SJSA1 (cell line): ENCODE data around the gene XKR7. TPM values are rescaled to one million over a fixed set of nuclear protein-coding genes. Genes with fewer than 3 reads are reported as not detected.

Source experiments
- DNase-seq, 2 experiments: peaks; one replicate each; pipeline ENCODE4 v3.0.0-alpha.2; 2015 to 2020; ENCODE audit warnings: low spot score in 2 of 2, low read depth in 1 of 2
- H3K27ac ChIP-seq: fragments of 250-450 bp; sonication (Bioruptor Pico); 2 replicates; pipeline ENCODE4 v1.5.1; 2020; ENCODE audit warnings: mild to moderate bottlenecking, moderate library complexity
- H3K27me3 ChIP-seq: fragments of 250-450 bp; sonication (Bioruptor Pico); replicated peaks from 2 replicates; pipeline ENCODE4 v1.5.1; 2020; ENCODE audit warnings: mild to moderate bottlenecking, moderate library complexity
- H3K36me3 ChIP-seq: fragments of 250-450 bp; sonication (Bioruptor Pico); 2 replicates; pipeline ENCODE4 v1.5.1; 2020; ENCODE audit warnings: mild to moderate bottlenecking
- H3K4me1 ChIP-seq: fragments of 250-450 bp; sonication (Bioruptor Pico); replicated peaks from 2 replicates; pipeline ENCODE4 v1.6.1; 2021; ENCODE audit warnings: mild to moderate bottlenecking
- H3K4me3 ChIP-seq: fragments of 250-450 bp; sonication (Bioruptor Pico); 2 replicates; pipeline ENCODE4 v1.5.1; 2020; ENCODE audit warnings: mild to moderate bottlenecking
- H3K9me3 ChIP-seq: fragments of 250-450 bp; sonication (Bioruptor Pico); replicated peaks from 2 replicates; pipeline ENCODE4 v1.5.1; 2020; ENCODE audit warnings: mild to moderate bottlenecking
- total RNA-seq: library from RNA; depleted of rRNA; stranded (reverse); fragments of >200 nt; shearing (Covaris generic); gene quantifications from 2 replicates; pipeline ENCODE4 v1.2.3, GENCODE V29; 2014

XKR7 gene
- total RNA-seq, 1 experiment from 2014 or later: not detected

DNA sequence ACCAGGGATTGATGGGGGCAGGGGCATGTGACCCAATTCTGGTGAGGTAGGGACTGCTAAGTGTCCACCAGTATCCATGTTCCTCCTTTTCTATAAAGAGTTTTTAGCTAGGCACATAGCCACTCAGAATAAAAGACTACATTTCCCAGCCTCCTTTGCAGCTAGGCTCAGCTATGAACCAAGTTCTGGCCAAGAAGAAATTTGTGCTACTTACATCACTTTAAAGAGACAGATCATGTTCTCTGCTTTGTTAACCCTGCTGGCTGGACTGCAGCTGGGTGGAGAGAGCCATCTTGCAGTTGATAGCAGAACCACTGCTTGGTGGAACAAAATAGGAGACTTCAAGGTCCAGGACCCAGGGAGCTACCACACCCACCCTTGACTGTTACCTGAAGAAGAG lies 37.0 kb downstream of the XKR7 start:
- Histone ChIP-seq H3K36me3 (no peaks in the 10 kb centered on the region), H3K4me3 (no peak overlapping the region), H3K27ac (no peak overlapping the region), H3K4me1 (no peaks in the 10 kb centered on the region), H3K9me3 (no peaks in the 10 kb centered on the region), H3K27me3 (no peaks in the 10 kb centered on the region; the same call in none of the 2 replicates)
- DNase-seq: no peak

- Histone ChIP-seq H3K27ac (no peak overlapping the region), H3K4me1 (no peaks in the 10 kb centered on the region), H3K27me3 (no peaks in the 10 kb centered on the region; the same call in none of the 2 replicates), H3K36me3 (no peaks in the 10 kb centered on the region), H3K4me3 (no peak overlapping the region), H3K9me3 (no peaks in the 10 kb centered on the region)
- DNase-seq: no peak
These were observed 38.1 kb downstream of the XKR7 start for GRCh38 chr20:32006053-32006452.

DNA sequence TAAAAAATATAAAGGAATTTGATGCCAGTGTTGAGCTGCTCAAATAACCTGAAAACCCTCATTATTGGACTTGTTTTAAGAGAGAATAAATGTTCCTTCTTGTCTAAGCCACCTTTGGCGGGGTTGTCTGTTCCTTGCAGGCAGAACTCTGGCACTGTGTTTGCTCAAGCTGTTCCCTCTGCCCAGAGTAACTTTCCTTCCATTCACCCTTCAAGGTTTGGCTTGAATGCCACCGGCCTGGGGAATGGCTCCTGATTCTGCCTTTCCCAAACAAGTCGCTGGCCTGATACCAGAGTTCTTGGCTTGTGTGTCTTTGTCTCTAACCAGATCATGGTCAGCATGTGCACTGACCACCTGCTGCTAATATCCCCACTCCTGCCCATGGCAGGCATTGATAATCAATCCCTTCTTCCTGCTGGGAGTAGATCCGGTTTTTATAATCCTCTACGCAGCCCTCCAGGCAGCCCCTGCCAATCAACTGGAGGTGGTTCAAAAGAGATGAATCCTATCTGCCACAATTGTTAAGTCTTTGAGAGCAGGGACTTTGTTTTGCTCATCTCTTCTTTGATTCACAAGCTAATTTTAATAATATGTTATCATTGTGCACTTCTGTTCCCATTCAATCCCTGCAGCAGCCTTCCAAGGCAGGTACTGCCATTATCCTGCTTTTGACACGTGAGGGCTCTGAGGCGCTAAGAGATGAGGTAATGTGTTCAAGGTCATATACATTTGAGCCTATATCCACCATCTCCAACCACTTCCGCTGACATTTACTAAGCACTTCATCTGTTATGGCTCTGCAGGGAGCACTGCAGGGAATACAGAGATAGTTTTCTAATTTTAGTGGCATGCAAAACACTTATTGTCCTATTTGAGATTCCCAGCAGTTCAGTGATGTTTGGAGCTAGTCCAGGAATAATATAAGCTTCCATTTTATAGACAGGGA lies 39.2 kb downstream of the XKR7 start:
- DNase-seq: no peak
- no peaks in the 10 kb centered on the region; the same call in none of the 2 replicates for H3K27me3 ChIP-seq

DNA sequence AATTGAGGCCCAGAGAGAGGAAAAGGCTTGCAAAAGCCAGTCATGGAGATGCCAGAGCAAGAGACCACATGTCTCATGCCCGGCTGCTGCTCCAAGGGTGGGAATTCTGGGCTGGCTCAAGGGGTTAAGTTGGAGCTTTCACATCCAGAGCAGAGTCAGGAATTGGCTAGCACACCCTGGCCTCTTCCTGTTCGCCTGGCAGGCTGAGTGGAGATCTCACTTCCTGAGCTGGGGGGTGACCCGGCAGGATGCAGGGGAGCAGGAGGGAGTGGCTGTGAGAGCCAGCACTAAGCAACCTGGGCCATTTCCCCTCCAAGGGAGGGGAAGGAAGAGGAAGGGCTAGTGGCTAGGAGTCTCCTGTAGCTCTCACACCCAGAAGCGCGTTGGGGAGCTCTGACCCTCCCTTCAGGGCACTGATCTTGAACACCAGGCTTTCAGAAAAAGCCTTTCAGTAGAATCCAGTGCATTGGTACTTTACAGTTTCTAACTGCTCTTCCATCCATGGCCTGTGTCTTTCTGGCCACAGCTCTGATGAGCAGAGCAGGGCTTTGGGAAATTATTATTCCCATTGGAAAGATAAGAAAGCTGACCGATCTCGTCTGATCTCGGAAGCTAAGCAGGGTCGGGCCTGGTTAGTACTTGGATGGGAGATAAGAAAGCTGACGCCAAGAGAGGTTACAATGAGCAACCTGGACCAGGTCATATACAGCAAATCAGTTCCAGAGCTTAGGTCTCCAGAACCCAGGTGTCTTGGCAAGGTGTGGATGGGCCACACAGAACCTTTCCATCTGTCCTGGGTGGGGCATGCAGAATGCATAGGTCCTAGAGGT lies 40.1 kb downstream of the XKR7 start:
- no peak for DNase-seq
- no peak overlapping the region for H3K4me3 ChIP-seq
- H3K4me1 ChIP-seq: no peaks in the 10 kb centered on the region
- no peak overlapping the region for H3K27ac ChIP-seq
- no peaks in the 10 kb centered on the region; the same call in none of the 2 replicates for H3K27me3 ChIP-seq
- no peaks in the 10 kb centered on the region for H3K36me3 ChIP-seq
- no peaks in the 10 kb centered on the region for H3K9me3 ChIP-seq

More for the DNA sequence above, 39.2 kb downstream of the XKR7 start:
- Histone ChIP-seq H3K36me3 (no peaks in the 10 kb centered on the region), H3K9me3 (no peaks in the 10 kb centered on the region), H3K27ac (no peak overlapping the region), H3K4me1 (no peaks in the 10 kb centered on the region), H3K4me3 (no peak overlapping the region)

GRCh38 chr20:32009564-32009963 lies 41.6 kb downstream of the XKR7 start:
- H3K4me3 ChIP-seq: no peak overlapping the region
- H3K36me3 ChIP-seq: no peaks in the 10 kb centered on the region
- no peak overlapping the region for H3K27ac ChIP-seq
- DNase-seq: no peak
- peaks cover 2% of the 10 kb centered on the region for H3K27me3 ChIP-seq
- H3K4me1 ChIP-seq: no peaks in the 10 kb centered on the region
- H3K9me3 ChIP-seq: no peaks in the 10 kb centered on the region

DNA sequence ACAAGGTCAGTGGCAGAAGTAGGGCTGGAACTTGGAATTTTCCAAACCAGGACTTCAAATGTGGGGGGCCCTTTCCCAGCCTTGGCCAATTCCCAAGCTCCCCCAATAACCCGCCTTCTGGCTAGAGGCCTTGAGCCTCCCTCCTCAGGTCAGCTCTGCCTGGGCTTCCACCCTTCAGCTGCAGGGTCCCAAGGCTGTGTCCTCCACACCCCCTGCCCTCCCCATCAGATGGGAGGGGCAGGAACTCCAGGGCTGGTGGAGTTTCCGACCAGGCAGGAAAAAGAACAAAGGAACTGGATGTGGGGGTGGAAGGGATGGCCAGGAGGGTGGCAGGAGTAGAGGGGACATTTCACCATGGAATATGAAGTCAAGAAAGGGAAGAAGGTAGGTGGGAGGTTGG lies 42.1 kb downstream of the XKR7 start, which contains the start of gene CCM2L:
CCM2L (plus strand) TSS at position 338 of the 400 bp plus-strand sequence; CDS start at position 355, 17 bp downstream.
- Histone ChIP-seq H3K27me3 (peaks cover 2% of the 10 kb centered on the region), H3K27ac (no peak within 1 kb of the TSS), H3K36me3 (no peaks in the 10 kb centered on the region), H3K9me3 (no peaks in the 10 kb centered on the region), H3K4me3 (no peak within 1 kb of the TSS), H3K4me1 (no peaks in the 10 kb centered on the region)
- DNase-seq: no peak

GRCh38 chr20:32010666-32011065 lies 42.7 kb downstream of the XKR7 start:
- no peak overlapping the region for H3K27ac ChIP-seq
- no peak for DNase-seq
- no peaks in the 10 kb centered on the region for H3K4me1 ChIP-seq
- peaks cover 2% of the 10 kb centered on the region for H3K27me3 ChIP-seq
- H3K4me3 ChIP-seq: no peak overlapping the region
- no peaks in the 10 kb centered on the region for H3K9me3 ChIP-seq
- H3K36me3 ChIP-seq: no peaks in the 10 kb centered on the region

- H3K27ac ChIP-seq: no peak overlapping the region
- no peak overlapping the region for H3K4me3 ChIP-seq
- H3K9me3 ChIP-seq: no peaks in the 10 kb centered on the region
- peaks cover 5% of the 10 kb centered on the region for H3K27me3 ChIP-seq
- DNase-seq: no peak
- no peaks in the 10 kb centered on the region for H3K36me3 ChIP-seq
- no peaks in the 10 kb centered on the region for H3K4me1 ChIP-seq
These were observed 44.3 kb downstream of the XKR7 start for GRCh38 chr20:32012159-32012688.

- H3K4me1 ChIP-seq: no peaks in the 10 kb centered on the region
- no peak overlapping the region for H3K27ac ChIP-seq
- H3K27me3 ChIP-seq: peaks cover 7% of the 10 kb centered on the region
- no peak overlapping the region for H3K4me3 ChIP-seq
- no peaks in the 10 kb centered on the region for H3K36me3 ChIP-seq
- DNase-seq: no peak
- no peaks in the 10 kb centered on the region for H3K9me3 ChIP-seq
These were observed 45.4 kb downstream of the XKR7 start for GRCh38 chr20:32013326-32013725.

- DNase-seq: no peak
- no peak overlapping the region for H3K4me3 ChIP-seq
- H3K27ac ChIP-seq: no peak overlapping the region
- peaks cover 13% of the 10 kb centered on the region for H3K4me1 ChIP-seq
- H3K27me3 ChIP-seq: peaks cover 35% of the 10 kb centered on the region
- H3K9me3 ChIP-seq: no peaks in the 10 kb centered on the region; the same call in 1 of the 2 replicates
- no peaks in the 10 kb centered on the region for H3K36me3 ChIP-seq
These were observed 49.8 kb downstream of the XKR7 start for GRCh38 chr20:32017711-32018251.

GRCh38 chr20:32018269-32019155 lies 50.6 kb downstream of the XKR7 start:
- Histone ChIP-seq H3K4me1 (peaks cover 13% of the 10 kb centered on the region), H3K9me3 (no peaks in the 10 kb centered on the region; the same call in 1 of the 2 replicates), H3K36me3 (no peaks in the 10 kb centered on the region), H3K27ac (no peak overlapping the region), H3K27me3 (peaks cover 35% of the 10 kb centered on the region), H3K4me3 (peak overlapping the region; percentile 39)
- peak; percentile 39 to 61 for DNase-seq

- H3K27me3 ChIP-seq: peaks cover 35% of the 10 kb centered on the region
- H3K36me3 ChIP-seq: no peaks in the 10 kb centered on the region
- no peaks in the 10 kb centered on the region; the same call in 1 of the 2 replicates for H3K9me3 ChIP-seq
- peaks cover 13% of the 10 kb centered on the region for H3K4me1 ChIP-seq
- no peak for DNase-seq
- no peak overlapping the region for H3K27ac ChIP-seq
- peak overlapping the region; percentile 39 for H3K4me3 ChIP-seq
These were observed 51.2 kb downstream of the XKR7 start for GRCh38 chr20:32019156-32019510.
